ENCODE results near the gene TBXA2R.
"Not testable (repeated sequence)": the region's sequence is repeated elsewhere in the genome, so short reads cannot be mapped to it uniquely, and the experiment has no call there.

The TBXA2R gene

GRCh38 chr19:3576696-3577443 lies 29.8 kb downstream of the TBXA2R start:
- no peak for DNase-seq (ENCODE audit: low spot score in 2 of 2)
- Mint-ChIP-seq H3K36me3 (peaks cover 8% of the 10 kb centered on the region), H3K9me3 (no peaks in the 10 kb centered on the region), H3K4me3 (peak overlapping the region; percentile 70), H3K27me3 (no peaks in the 10 kb centered on the region), H3K27ac (no peak overlapping the region), H3K4me1 (peaks cover 2% of the 10 kb centered on the region)
- ATAC-seq (ENCODE audit: low read depth) = no peak

GRCh38 chr19:3575949-3576673 lies 30.6 kb downstream of the TBXA2R start:
- H3K4me1 Mint-ChIP-seq = peaks cover 4% of the 10 kb centered on the region
- ATAC-seq (ENCODE audit: low read depth) (no peak), DNase-seq (ENCODE audit: low spot score in 2 of 2) (no peak)
- no peak overlapping the region for H3K27ac Mint-ChIP-seq
- no peaks in the 10 kb centered on the region for H3K27me3 Mint-ChIP-seq
- H3K9me3 Mint-ChIP-seq = no peaks in the 10 kb centered on the region
- peaks cover 8% of the 10 kb centered on the region for H3K36me3 Mint-ChIP-seq
- H3K4me3 Mint-ChIP-seq = peak overlapping the region; percentile 70

DNA sequence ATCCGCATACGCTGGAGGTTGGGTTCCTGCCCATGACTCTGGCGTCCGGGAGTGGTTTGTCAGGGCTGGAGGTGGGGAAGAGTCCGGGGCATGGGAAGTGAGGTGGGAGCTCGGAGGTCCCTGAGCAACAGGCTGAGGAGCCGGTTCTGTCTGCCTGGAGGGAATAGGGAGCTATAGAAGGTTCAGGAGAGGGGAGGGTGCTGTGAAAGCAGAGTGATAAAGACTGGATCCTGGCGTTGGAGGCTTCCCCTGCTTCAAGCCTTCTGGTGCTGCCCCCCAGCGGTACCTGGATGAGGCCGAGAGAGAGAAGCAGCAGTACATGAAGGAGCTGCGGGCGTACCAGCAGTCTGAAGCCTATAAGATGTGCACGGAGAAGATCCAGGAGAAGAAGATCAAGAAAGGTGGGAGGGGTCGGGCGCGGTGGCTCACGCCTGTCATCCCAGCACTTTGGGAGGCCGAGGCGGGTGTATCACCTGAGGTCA lies 31.4 kb downstream of the TBXA2R start:
- ATAC-seq (ENCODE audit: low read depth) = no peak
- DNase-seq (ENCODE audit: low spot score in 2 of 2) = no peak
- peak overlapping the region; percentile 49 for H3K27ac Mint-ChIP-seq
- H3K4me3 Mint-ChIP-seq = peak overlapping the region; percentile 15
- H3K4me1 Mint-ChIP-seq = peaks cover 4% of the 10 kb centered on the region
- no peaks in the 10 kb centered on the region for H3K9me3 Mint-ChIP-seq
- no peaks in the 10 kb centered on the region for H3K27me3 Mint-ChIP-seq
- peaks cover 8% of the 10 kb centered on the region for H3K36me3 Mint-ChIP-seq

DNA sequence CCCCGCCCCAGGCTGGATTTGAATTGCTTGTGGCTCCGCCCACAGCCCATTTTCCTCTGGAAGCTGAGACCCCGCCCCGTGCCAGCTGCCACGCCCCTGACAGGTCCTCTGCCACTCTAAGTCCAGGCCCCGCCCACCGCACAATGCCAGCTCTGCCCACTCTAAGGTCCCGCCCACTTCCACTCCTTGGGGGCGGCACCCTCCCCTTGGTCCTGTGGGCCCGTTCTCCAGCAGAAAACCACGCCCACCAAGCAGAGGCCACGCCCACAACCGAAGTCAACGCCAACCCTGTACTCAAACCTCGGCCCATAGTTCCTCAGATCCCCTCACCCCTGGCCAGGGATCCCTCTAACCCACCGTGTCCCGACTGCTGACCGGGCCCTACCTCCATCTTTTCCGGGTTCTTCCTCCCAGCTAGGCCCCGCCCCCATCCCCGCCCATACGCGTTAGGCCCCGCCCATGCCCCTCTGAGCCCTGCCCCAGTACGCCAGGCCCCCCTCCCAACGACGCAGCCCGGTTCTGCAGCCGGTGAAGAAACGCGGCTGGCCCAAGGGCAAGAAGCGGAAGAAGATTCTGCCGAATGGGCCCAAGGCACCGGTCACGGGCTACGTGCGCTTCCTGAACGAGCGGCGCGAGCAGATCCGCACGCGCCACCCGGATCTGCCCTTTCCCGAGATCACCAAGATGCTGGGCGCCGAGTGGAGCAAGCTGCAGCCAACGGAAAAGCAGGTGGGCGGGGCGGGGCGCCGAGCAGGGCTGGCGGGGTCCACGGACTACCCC lies 32.6 kb downstream of the TBXA2R start:
- peak; percentile 14 for ATAC-seq (ENCODE audit: low read depth)
- H3K4me1 Mint-ChIP-seq = peaks cover 4% of the 10 kb centered on the region

GRCh38 chr19:3573162-3573857 lies 33.4 kb downstream of the TBXA2R start:
- ATAC-seq (ENCODE audit: low read depth) (no peak), DNase-seq (ENCODE audit: low spot score in 2 of 2) (peak in 1 of 2 donors; percentile 59)
- Mint-ChIP-seq H3K36me3 (peaks cover 8% of the 10 kb centered on the region), H3K4me1 (peaks cover 4% of the 10 kb centered on the region), H3K4me3 (peak overlapping the region; percentile 81), H3K9me3 (no peaks in the 10 kb centered on the region), H3K27ac (peak overlapping the region; percentile 8), H3K27me3 (no peaks in the 10 kb centered on the region)

More for the DNA sequence above, 32.6 kb downstream of the TBXA2R start:
- no peaks in the 10 kb centered on the region for H3K9me3 Mint-ChIP-seq
- no peaks in the 10 kb centered on the region for H3K27me3 Mint-ChIP-seq
- peak overlapping the region; percentile 8 for H3K27ac Mint-ChIP-seq
- peak; percentile 58 to 77 for DNase-seq (ENCODE audit: low spot score in 2 of 2)
- peaks cover 8% of the 10 kb centered on the region for H3K36me3 Mint-ChIP-seq
- peak overlapping the region; percentile 81 for H3K4me3 Mint-ChIP-seq

DNA sequence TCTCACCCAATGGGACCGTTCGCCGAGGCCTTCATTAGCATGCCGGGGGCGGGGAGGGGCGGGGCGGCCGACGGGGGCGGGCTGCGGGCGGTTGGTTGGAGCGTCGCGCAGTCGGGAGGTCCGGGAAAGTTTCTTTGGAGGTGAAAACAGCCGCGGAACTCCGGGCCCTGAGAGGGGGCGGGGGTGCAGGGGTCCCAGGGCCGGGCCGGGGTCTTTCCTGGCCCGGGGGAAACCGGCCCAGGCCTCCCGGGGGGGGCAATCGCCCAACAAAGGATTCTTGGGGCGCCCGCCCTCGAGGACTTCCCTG lies 33.9 kb downstream of the TBXA2R start, which contains the start of gene HMG20B:
Gene HMG20B (plus strand): TSS at position 90 of the 307 bp plus-strand sequence. CDS start 366 bp downstream, outside the sequence.
- H3K27ac Mint-ChIP-seq = peak within 1 kb of the TSS; percentile 15
- peak within 1 kb of the TSS; percentile 81 for H3K4me3 Mint-ChIP-seq
- peaks cover 8% of the 10 kb centered on the region for H3K36me3 Mint-ChIP-seq
- H3K27me3 Mint-ChIP-seq = no peaks in the 10 kb centered on the region
- H3K9me3 Mint-ChIP-seq = no peaks in the 10 kb centered on the region
- ATAC-seq (ENCODE audit: low read depth) (no peak), DNase-seq (ENCODE audit: low spot score in 2 of 2) (no peak)
- H3K4me1 Mint-ChIP-seq = peaks cover 4% of the 10 kb centered on the region

DNA sequence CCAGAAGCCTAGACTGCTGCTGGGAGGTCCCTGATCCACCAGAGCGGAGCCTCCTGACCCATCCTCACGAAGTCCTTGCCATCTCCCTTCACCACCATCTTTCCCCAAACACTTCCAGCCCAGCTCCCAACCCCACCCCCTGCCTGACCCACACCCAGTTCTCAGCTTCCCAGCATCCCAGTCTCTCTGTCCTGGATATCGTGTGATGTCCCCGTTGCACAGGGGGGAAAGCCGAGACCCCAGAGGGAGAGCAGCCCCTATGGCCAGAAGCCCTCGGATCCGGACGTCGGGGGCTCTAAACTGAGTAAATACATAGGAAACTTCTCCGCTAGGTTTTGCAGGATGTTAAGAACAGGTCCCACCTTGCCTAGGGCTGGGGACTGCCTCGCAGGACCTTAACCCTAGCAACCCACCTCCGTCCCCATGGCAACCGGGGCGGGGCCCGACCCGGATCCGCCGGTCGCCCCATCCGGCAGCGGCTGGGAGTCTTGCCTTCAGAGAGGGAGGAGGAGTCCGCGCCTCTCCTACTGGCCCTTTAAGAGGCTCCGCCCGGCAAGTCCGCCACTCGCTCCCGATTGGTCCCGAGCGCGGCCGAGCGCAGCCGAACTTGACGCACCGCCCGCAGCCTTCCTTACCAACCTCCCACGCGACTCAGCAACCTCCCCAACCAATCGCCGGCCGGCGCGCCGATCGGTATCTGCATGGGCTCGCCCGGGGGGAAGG lies 34.4 kb downstream of the TBXA2R start:
- DNase-seq (ENCODE audit: low spot score in 2 of 2) = peak; percentile 95 to 96
- peaks cover 4% of the 10 kb centered on the region for H3K4me1 Mint-ChIP-seq
- H3K36me3 Mint-ChIP-seq = peaks cover 8% of the 10 kb centered on the region
- peak; percentile 93 for ATAC-seq (ENCODE audit: low read depth)
- H3K27me3 Mint-ChIP-seq = no peaks in the 10 kb centered on the region
- H3K9me3 Mint-ChIP-seq = no peaks in the 10 kb centered on the region
- peak overlapping the region; percentile 15 for H3K27ac Mint-ChIP-seq
- H3K4me3 Mint-ChIP-seq = peak overlapping the region; percentile 51

DNA sequence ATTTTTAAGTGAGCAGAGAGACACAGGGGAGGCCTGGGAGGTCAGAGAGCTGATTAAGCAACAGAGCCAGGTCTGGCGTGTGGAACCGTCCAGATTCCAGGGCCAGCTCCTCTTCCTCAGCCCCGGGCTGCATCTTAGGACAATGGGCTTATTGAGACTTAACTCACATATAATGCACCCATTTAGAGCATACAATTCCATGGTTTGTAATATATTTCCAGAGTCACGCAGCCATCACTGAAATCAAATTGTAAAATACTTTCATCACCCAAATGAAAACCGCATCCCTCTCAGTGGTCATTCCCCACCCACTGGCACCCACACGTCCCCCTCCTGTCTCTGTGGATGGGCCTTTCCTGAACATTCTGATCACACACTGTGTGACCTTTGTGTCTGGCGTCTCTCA lies 36.1 kb downstream of the TBXA2R start:
- Mint-ChIP-seq H3K9me3 (no peaks in the 10 kb centered on the region), H3K4me3 (no peak overlapping the region), H3K4me1 (peaks cover 4% of the 10 kb centered on the region), H3K27ac (no peak overlapping the region), H3K36me3 (peaks cover 6% of the 10 kb centered on the region), H3K27me3 (no peaks in the 10 kb centered on the region)
- DNase-seq (ENCODE audit: low spot score in 2 of 2) = no peak
- ATAC-seq (ENCODE audit: low read depth) = no peak

GRCh38 chr19:3570042-3570441 lies 36.6 kb downstream of the TBXA2R start:
- not testable (repeated sequence) for H3K9me3 Mint-ChIP-seq; ATAC-seq (ENCODE audit: low read depth); DNase-seq (ENCODE audit: low spot score in 2 of 2); H3K4me1 Mint-ChIP-seq; H3K36me3 Mint-ChIP-seq; H3K27me3 Mint-ChIP-seq; H3K4me3 Mint-ChIP-seq; H3K27ac Mint-ChIP-seq

- Mint-ChIP-seq H3K27ac (no peak overlapping the region), H3K27me3 (no peaks in the 10 kb centered on the region), H3K36me3 (no peaks in the 10 kb centered on the region), H3K4me1 (peaks cover 3% of the 10 kb centered on the region), H3K4me3 (no peak overlapping the region), H3K9me3 (no peaks in the 10 kb centered on the region)
- DNase-seq (ENCODE audit: low spot score in 2 of 2) (no peak), ATAC-seq (ENCODE audit: low read depth) (no peak)
These were observed 41.5 kb downstream of the TBXA2R start for GRCh38 chr19:3565139-3565538.

DNA sequence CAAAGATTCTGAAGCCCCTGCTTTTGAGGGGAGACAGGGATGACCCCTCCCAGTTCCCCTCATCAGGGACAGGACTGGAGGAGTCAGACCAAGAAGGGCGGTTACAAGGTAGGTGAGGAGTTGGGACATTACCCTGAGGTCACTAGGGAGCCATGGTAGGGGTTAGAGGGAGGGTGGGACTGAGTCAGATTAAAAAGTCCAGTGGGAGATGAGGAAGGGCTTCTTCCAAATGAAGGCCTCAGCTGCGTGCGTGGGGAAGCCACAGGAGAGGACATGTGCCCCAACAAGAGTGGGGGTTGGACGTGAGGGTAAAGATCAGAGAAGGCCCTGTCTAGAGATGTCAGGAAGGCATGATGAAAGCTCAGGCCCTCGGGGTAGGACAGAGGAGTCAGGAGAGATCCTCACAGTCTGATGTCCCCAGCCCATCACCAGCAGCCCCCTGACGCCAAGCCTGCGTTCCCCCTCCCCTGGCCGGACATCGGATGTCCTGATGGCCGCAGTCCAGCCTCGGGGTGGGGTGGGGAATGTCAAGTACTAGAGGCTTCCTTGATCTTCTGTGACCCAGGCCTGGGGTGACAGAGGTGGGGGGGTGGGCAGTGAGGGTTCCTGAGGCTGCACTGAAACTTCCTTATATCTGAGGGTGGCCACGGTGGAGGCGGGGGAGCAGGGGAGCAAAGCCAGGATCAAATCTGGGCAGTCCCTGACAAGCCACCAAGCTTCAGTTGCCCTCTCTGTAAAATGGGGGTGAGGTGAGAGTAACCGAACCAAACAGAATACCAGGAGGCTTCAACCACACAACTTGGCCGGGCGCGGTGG lies 42.8 kb downstream of the TBXA2R start:
- DNase-seq (ENCODE audit: low spot score in 2 of 2) = no peak
- H3K27me3 Mint-ChIP-seq = no peaks in the 10 kb centered on the region
- H3K4me1 Mint-ChIP-seq = peaks cover 3% of the 10 kb centered on the region
- no peak for ATAC-seq (ENCODE audit: low read depth)
- H3K36me3 Mint-ChIP-seq = no peaks in the 10 kb centered on the region
- no peak overlapping the region for H3K27ac Mint-ChIP-seq
- H3K9me3 Mint-ChIP-seq = no peaks in the 10 kb centered on the region
- no peak overlapping the region for H3K4me3 Mint-ChIP-seq

- Mint-ChIP-seq H3K27me3 (no peaks in the 10 kb centered on the region), H3K9me3 (no peaks in the 10 kb centered on the region), H3K4me3 (peak within 1 kb of the TSS; percentile 85), H3K36me3 (no peaks in the 10 kb centered on the region), H3K27ac (peak within 1 kb of the TSS; percentile 80), H3K4me1 (peaks cover 28% of the 10 kb centered on the region)
- DNase-seq (ENCODE audit: low spot score in 2 of 2) (peak; percentile 92 to 94), ATAC-seq (ENCODE audit: low read depth) (peak; percentile 87)
These were observed 49.0 kb downstream of the TBXA2R start, which contains the start of gene MFSD12 for GRCh38 chr19:3557461-3558248. Gene MFSD12 (minus strand): TSS chr19:3557586. CDS start chr19:3557403, 183 bp downstream.

All from memory B cell (primary cell).